ENCODE measurements around the gene COG1.

Gene COG1

GRCh38 chr17:73182616-73183310, 10.1 kb upstream of the COG1 start:
- Histone ChIP-seq H2AK5ac (ENCODE audit: low read length, severe bottlenecking) (no peak overlapping the region), H3K9me3 (ENCODE audit: control insufficient read depth, low read length) (no peaks in the 10 kb centered on the region), H4K91ac (ENCODE audit: low read length) (no peak overlapping the region), H3K4ac (ENCODE audit: low read depth in 1 of 2, low read length in 2 of 2) (no peak overlapping the region), H3K27me3 (ENCODE audit: control insufficient read depth in 1 of 2, insufficient read depth in 1 of 2, low read length in 2 of 2) (peaks cover 0 to 6% of the 10 kb centered on the region in 2 experiments), H2BK12ac (ENCODE audit: low read length in 2 of 2) (no peak overlapping the region), H3K4me1 (ENCODE audit: control insufficient read depth, insufficient read depth, low read depth, low read length) (no peaks in the 10 kb centered on the region), H3K14ac (ENCODE audit: low read length in 2 of 2) (peak overlapping the region in 1 of 2 experiments; percentile 45), H3K9ac (ENCODE audit: low read length) (no peak overlapping the region), H4K8ac (ENCODE audit: low read length) (no peak overlapping the region), H3K4me3 (ENCODE audit: insufficient read depth in 1 of 2, low read depth in 1 of 2, low read length in 2 of 2) (no peak overlapping the region), H3K36me3 (ENCODE audit: control insufficient read depth in 1 of 2, insufficient read depth in 2 of 2, low read depth in 1 of 2, low read length in 2 of 2) (no peaks in the 10 kb centered on the region), H2BK15ac (ENCODE audit: low read depth, poor library complexity, severe bottlenecking) (no peak overlapping the region), H2BK5ac (ENCODE audit: low read depth, low read length, poor library complexity, severe bottlenecking) (no peak overlapping the region), H2AFZ (ENCODE audit: low read depth, low read length) (no peak overlapping the region), H3K18ac (ENCODE audit: low read depth in 1 of 2, low read length in 2 of 2) (no peak overlapping the region), H3K27ac (ENCODE audit: low read length, poor library complexity, severe bottlenecking) (no peak overlapping the region), H3K79me1 (replicated peaks; ENCODE audit: low read length, poor library complexity, severe bottlenecking) (no peaks in the 10 kb centered on the region), H3K4me2 (ENCODE audit: low read length, poor library complexity, severe bottlenecking) (no peak overlapping the region), H2BK120ac (ENCODE audit: low read depth, low read length) (no peak overlapping the region), H3K23ac (ENCODE audit: low read length in 2 of 2) (no peak overlapping the region)
- DNase-seq, result no peak
- 75% methylated on average over 15 of the region's 15 CpGs for WGBS

GRCh38 chr17:73184136-73184993, 8.5 kb upstream of the COG1 start:
- peaks cover 0 to 5% of the 10 kb centered on the region in 2 experiments for H3K27me3 ChIP-seq (ENCODE audit: control insufficient read depth in 1 of 2, insufficient read depth in 1 of 2, low read length in 2 of 2)
- H2BK120ac ChIP-seq (ENCODE audit: low read depth, low read length), result no peak overlapping the region
- H3K4me2 ChIP-seq (ENCODE audit: low read length, poor library complexity, severe bottlenecking), result no peak overlapping the region
- H4K8ac ChIP-seq (ENCODE audit: low read length), result no peak overlapping the region
- DNase-seq, result no peak
- no peak overlapping the region for H3K23ac ChIP-seq (ENCODE audit: low read length in 2 of 2)
- no peak overlapping the region for H2AFZ ChIP-seq (ENCODE audit: low read depth, low read length)
- no peak overlapping the region for H3K27ac ChIP-seq (ENCODE audit: low read length, poor library complexity, severe bottlenecking)
- H2AK5ac ChIP-seq (ENCODE audit: low read length, severe bottlenecking), result no peak overlapping the region
- H3K4me3 ChIP-seq (ENCODE audit: insufficient read depth in 1 of 2, low read depth in 1 of 2, low read length in 2 of 2), result no peak overlapping the region
- H3K4ac ChIP-seq (ENCODE audit: low read depth in 1 of 2, low read length in 2 of 2), result no peak overlapping the region
- H2BK15ac ChIP-seq (ENCODE audit: low read depth, poor library complexity, severe bottlenecking), result no peak overlapping the region
- no peak overlapping the region for H3K18ac ChIP-seq (ENCODE audit: low read depth in 1 of 2, low read length in 2 of 2)
- 87% methylated on average over 9 of the region's 9 CpGs for WGBS
- no peaks in the 10 kb centered on the region for H3K36me3 ChIP-seq (ENCODE audit: control insufficient read depth in 1 of 2, insufficient read depth in 2 of 2, low read depth in 1 of 2, low read length in 2 of 2)
- no peak overlapping the region for H2BK12ac ChIP-seq (ENCODE audit: low read length in 2 of 2)
- H3K9me3 ChIP-seq (ENCODE audit: control insufficient read depth, low read length), result no peaks in the 10 kb centered on the region
- H3K4me1 ChIP-seq (ENCODE audit: control insufficient read depth, insufficient read depth, low read depth, low read length), result peaks cover 1% of the 10 kb centered on the region
- H2BK5ac ChIP-seq (ENCODE audit: low read depth, low read length, poor library complexity, severe bottlenecking), result no peak overlapping the region
- no peak overlapping the region for H4K91ac ChIP-seq (ENCODE audit: low read length)
- no peak overlapping the region for H3K9ac ChIP-seq (ENCODE audit: low read length)
- no peaks in the 10 kb centered on the region for H3K79me1 ChIP-seq (replicated peaks; ENCODE audit: low read length, poor library complexity, severe bottlenecking)
- H3K14ac ChIP-seq (ENCODE audit: low read length in 2 of 2), result no peak overlapping the region

- 89% methylated on average over 15 of the region's 16 CpGs for WGBS
Observed at GRCh38 chr17:73186283-73187050, 6.4 kb upstream of the COG1 start.

More at GRCh38 chr17:73186283-73187050, 6.4 kb upstream of the COG1 start:
- Histone ChIP-seq H3K23ac (ENCODE audit: low read length in 2 of 2) (no peak overlapping the region), H3K14ac (ENCODE audit: low read length in 2 of 2) (no peak overlapping the region), H3K36me3 (ENCODE audit: control insufficient read depth in 1 of 2, insufficient read depth in 2 of 2, low read depth in 1 of 2, low read length in 2 of 2) (no peaks in the 10 kb centered on the region), H3K79me1 (replicated peaks; ENCODE audit: low read length, poor library complexity, severe bottlenecking) (peaks cover 5% of the 10 kb centered on the region), H2BK5ac (ENCODE audit: low read depth, low read length, poor library complexity, severe bottlenecking) (no peak overlapping the region), H2BK15ac (ENCODE audit: low read depth, poor library complexity, severe bottlenecking) (no peak overlapping the region), H3K4me2 (ENCODE audit: low read length, poor library complexity, severe bottlenecking) (no peak overlapping the region), H4K91ac (ENCODE audit: low read length) (no peak overlapping the region), H3K4me3 (ENCODE audit: insufficient read depth in 1 of 2, low read depth in 1 of 2, low read length in 2 of 2) (no peak overlapping the region), H2BK12ac (ENCODE audit: low read length in 2 of 2) (no peak overlapping the region), H3K9ac (ENCODE audit: low read length) (no peak overlapping the region), H3K27ac (ENCODE audit: low read length, poor library complexity, severe bottlenecking) (no peak overlapping the region), H3K27me3 (ENCODE audit: control insufficient read depth in 1 of 2, insufficient read depth in 1 of 2, low read length in 2 of 2) (peaks cover 0 to 5% of the 10 kb centered on the region in 2 experiments), H4K8ac (ENCODE audit: low read length) (no peak overlapping the region), H3K18ac (ENCODE audit: low read depth in 1 of 2, low read length in 2 of 2) (no peak overlapping the region), H3K4me1 (ENCODE audit: control insufficient read depth, insufficient read depth, low read depth, low read length) (peaks cover 2% of the 10 kb centered on the region), H2AK5ac (ENCODE audit: low read length, severe bottlenecking) (no peak overlapping the region), H3K4ac (ENCODE audit: low read depth in 1 of 2, low read length in 2 of 2) (no peak overlapping the region), H2AFZ (ENCODE audit: low read depth, low read length) (no peak overlapping the region), H2BK120ac (ENCODE audit: low read depth, low read length) (no peak overlapping the region), H3K9me3 (ENCODE audit: control insufficient read depth, low read length) (no peaks in the 10 kb centered on the region)
- DNase-seq, result no peak

Measured in mesenchymal stem cell (in vitro differentiated cells and primary cell).